ENCODE measurements around the gene OOSP3. TPM values are rescaled to one million over a fixed set of nuclear protein-coding genes. Genes with fewer than 3 reads are reported as not detected.
A peak's percentile ranks its signal among the peaks of the same experiment; 100 is the strongest.
"Not testable (repeated sequence)": the region's sequence is repeated elsewhere in the genome, so short reads cannot be mapped to it uniquely, and the experiment has no call there.

Gene OOSP3
- total and polyA plus RNA-seq, 5 donors: not detected

- ATAC-seq (no peak), DNase-seq (no peak)
- intact Hi-C loops (cut with DNase I): no loop called here
- 72% methylated on average over 6 of the region's 6 CpGs for WGBS
- H3K4me3 ChIP-seq (ENCODE audit: low read length): no peak overlapping the region
- H3K4me1 ChIP-seq (ENCODE audit: control insufficient read depth, insufficient read depth, low read length): no peaks in the 10 kb centered on the region
- no peaks in the 10 kb centered on the region for H3K9me3 ChIP-seq (ENCODE audit: control insufficient read depth, low read length)
- H3K27me3 ChIP-seq (ENCODE audit: control insufficient read depth, insufficient read depth): no peaks in the 10 kb centered on the region
- no peak overlapping the region for H3K27ac ChIP-seq (ENCODE audit: low read length)
Measured at GRCh38 chr11:59900366-59901126, 22.0 kb downstream of the OOSP3 start.

GRCh38 chr11:59901306-59901705, 22.7 kb downstream of the OOSP3 start:
- H3K27ac ChIP-seq (ENCODE audit: low read length): no peak overlapping the region
- DNase-seq: no peak

GRCh38 chr11:59903569-59903968, 25.0 kb downstream of the OOSP3 start:
- H3K27me3 ChIP-seq (ENCODE audit: control insufficient read depth, insufficient read depth); H3K27ac ChIP-seq (ENCODE audit: low read length); ATAC-seq; H3K9me3 ChIP-seq (ENCODE audit: control insufficient read depth, low read length); H3K4me3 ChIP-seq (ENCODE audit: low read length); intact Hi-C loops (cut with DNase I); H3K4me1 ChIP-seq (ENCODE audit: control insufficient read depth, insufficient read depth, low read length); DNase-seq: not testable (repeated sequence)
- 74% methylated on average over 2 of the region's 2 CpGs for WGBS

More at GRCh38 chr11:59901306-59901705, 22.7 kb downstream of the OOSP3 start:
- Histone ChIP-seq H3K4me3 (ENCODE audit: low read length) (no peak overlapping the region), H3K27me3 (ENCODE audit: control insufficient read depth, insufficient read depth) (no peaks in the 10 kb centered on the region), H3K9me3 (ENCODE audit: control insufficient read depth, low read length) (no peaks in the 10 kb centered on the region), H3K4me1 (ENCODE audit: control insufficient read depth, insufficient read depth, low read length) (no peaks in the 10 kb centered on the region)
- intact Hi-C loops (cut with DNase I): no loop called here
- peak in 1 of 2 donors; percentile 98 for ATAC-seq
- 12% methylated on average over 1 of the region's 1 CpG for WGBS

GRCh38 chr11:59918480-59918879, 39.9 kb downstream of the OOSP3 start:
- Histone ChIP-seq H3K27me3 (ENCODE audit: control insufficient read depth, insufficient read depth) (no peaks in the 10 kb centered on the region), H3K4me3 (ENCODE audit: low read length) (no peak overlapping the region), H3K27ac (ENCODE audit: low read length) (no peak overlapping the region), H3K9me3 (ENCODE audit: control insufficient read depth, low read length) (peaks cover 5% of the 10 kb centered on the region), H3K4me1 (ENCODE audit: control insufficient read depth, insufficient read depth, low read length) (no peaks in the 10 kb centered on the region)
- intact Hi-C loops (cut with DNase I): no loop called here
- DNase-seq: no peak
- ATAC-seq: no peak
- 81% methylated on average over 2 of the region's 2 CpGs for WGBS

GRCh38 chr11:59918987-59919589, 40.5 kb downstream of the OOSP3 start:
- H3K27me3 ChIP-seq (ENCODE audit: control insufficient read depth, insufficient read depth): no peaks in the 10 kb centered on the region
- H3K4me3 ChIP-seq (ENCODE audit: low read length): no peak overlapping the region
- no peak for DNase-seq
- WGBS: 51% methylated on average over 3 of the region's 3 CpGs
- no peak for ATAC-seq
- intact Hi-C loops (cut with DNase I): no loop called here
- H3K9me3 ChIP-seq (ENCODE audit: control insufficient read depth, low read length): peaks cover 8% of the 10 kb centered on the region
- no peak overlapping the region for H3K27ac ChIP-seq (ENCODE audit: low read length)
- no peaks in the 10 kb centered on the region for H3K4me1 ChIP-seq (ENCODE audit: control insufficient read depth, insufficient read depth, low read length)

- no peak overlapping the region for H3K4me3 ChIP-seq (ENCODE audit: low read length)
Measured at GRCh38 chr11:59923813-59924212, 45.2 kb downstream of the OOSP3 start.

GRCh38 chr11:59931688-59932087, 53.1 kb downstream of the OOSP3 start:
- intact Hi-C loops (cut with DNase I): no loop called here
- WGBS: 70% methylated on average over 1 of the region's 1 CpG
- Histone ChIP-seq H3K4me1 (ENCODE audit: control insufficient read depth, insufficient read depth, low read length) (no peaks in the 10 kb centered on the region), H3K4me3 (ENCODE audit: low read length) (no peak overlapping the region), H3K9me3 (ENCODE audit: control insufficient read depth, low read length) (no peaks in the 10 kb centered on the region), H3K27ac (ENCODE audit: low read length) (no peak overlapping the region), H3K27me3 (ENCODE audit: control insufficient read depth, insufficient read depth) (no peaks in the 10 kb centered on the region)
- ATAC-seq (no peak), DNase-seq (no peak)

More at GRCh38 chr11:59923813-59924212, 45.2 kb downstream of the OOSP3 start:
- ATAC-seq (no peak), DNase-seq (no peak)
- no peaks in the 10 kb centered on the region for H3K27me3 ChIP-seq (ENCODE audit: control insufficient read depth, insufficient read depth)
- WGBS: 93% methylated on average over 6 of the region's 6 CpGs
- intact Hi-C loops (cut with DNase I): no loop called here
- H3K9me3 ChIP-seq (ENCODE audit: control insufficient read depth, low read length): peaks cover 8% of the 10 kb centered on the region
- no peak overlapping the region for H3K27ac ChIP-seq (ENCODE audit: low read length)
- no peaks in the 10 kb centered on the region for H3K4me1 ChIP-seq (ENCODE audit: control insufficient read depth, insufficient read depth, low read length)

- no peaks in the 10 kb centered on the region for H3K4me1 ChIP-seq (ENCODE audit: control insufficient read depth, insufficient read depth, low read length)
- WGBS: 49% methylated on average over 2 of the region's 2 CpGs
- ATAC-seq (no peak), DNase-seq (no peak)
- no peak within 1 kb of the TSS for H3K4me3 ChIP-seq (ENCODE audit: low read length)
- intact Hi-C loops (cut with DNase I): no loop called here
- H3K9me3 ChIP-seq (ENCODE audit: control insufficient read depth, low read length): no peaks in the 10 kb centered on the region
- H3K27ac ChIP-seq (ENCODE audit: low read length): no peak within 1 kb of the TSS
- H3K27me3 ChIP-seq (ENCODE audit: control insufficient read depth, insufficient read depth): no peaks in the 10 kb centered on the region
Measured at GRCh38 chr11:59938132-59938531, 59.5 kb downstream of the OOSP3 start, which contains the start of gene OOSP1. Gene OOSP1 (plus strand): TSS chr11:59938432. CDS start chr11:59938455, 23 bp downstream.

- ATAC-seq (no peak), DNase-seq (no peak)
- 98% methylated on average over 3 of the region's 3 CpGs for WGBS
- intact Hi-C loops (cut with DNase I): no loop called here
- H3K4me1 ChIP-seq (ENCODE audit: control insufficient read depth, insufficient read depth, low read length): no peaks in the 10 kb centered on the region
- H3K4me3 ChIP-seq (ENCODE audit: low read length): no peak overlapping the region
- no peak overlapping the region for H3K27ac ChIP-seq (ENCODE audit: low read length)
- H3K27me3 ChIP-seq (ENCODE audit: control insufficient read depth, insufficient read depth): no peaks in the 10 kb centered on the region
- no peaks in the 10 kb centered on the region for H3K9me3 ChIP-seq (ENCODE audit: control insufficient read depth, low read length)
Measured at GRCh38 chr11:59938718-59939117, 60.1 kb downstream of the OOSP3 start.

GRCh38 chr11:59939482-59939881, 60.9 kb downstream of the OOSP3 start:
- Histone ChIP-seq H3K9me3 (ENCODE audit: control insufficient read depth, low read length) (no peaks in the 10 kb centered on the region), H3K4me3 (ENCODE audit: low read length) (no peak overlapping the region), H3K27me3 (ENCODE audit: control insufficient read depth, insufficient read depth) (no peaks in the 10 kb centered on the region), H3K27ac (ENCODE audit: low read length) (no peak overlapping the region), H3K4me1 (ENCODE audit: control insufficient read depth, insufficient read depth, low read length) (no peaks in the 10 kb centered on the region)
- intact Hi-C loops (cut with DNase I): no loop called here
- WGBS: 72% methylated on average over 2 of the region's 2 CpGs
- ATAC-seq (no peak), DNase-seq (no peak)

GRCh38 chr11:59941091-59941490, 62.5 kb downstream of the OOSP3 start:
- H3K4me3 ChIP-seq (ENCODE audit: low read length): no peak overlapping the region
- no peak overlapping the region for H3K27ac ChIP-seq (ENCODE audit: low read length)
- no peak for ATAC-seq
- WGBS: 77% methylated on average over 4 of the region's 4 CpGs
- no peaks in the 10 kb centered on the region for H3K9me3 ChIP-seq (ENCODE audit: control insufficient read depth, low read length)
- H3K27me3 ChIP-seq (ENCODE audit: control insufficient read depth, insufficient read depth): no peaks in the 10 kb centered on the region
- intact Hi-C loops (cut with DNase I): no loop called here
- no peaks in the 10 kb centered on the region for H3K4me1 ChIP-seq (ENCODE audit: control insufficient read depth, insufficient read depth, low read length)
- no peak for DNase-seq

All from right cardiac atrium (tissue), 5 donors.